Trophoblast cell (in vitro differentiated cells and primary cell): ENCODE results near the gene ASTN2.

Experiments used
- DNase-seq, 2 donors: peaks; one replicate each; pipeline ENCODE4 v3.0.0-alpha.2; 2016
- H2AFZ ChIP-seq: 2 replicates; pipeline ENCODE4 v1.6.1; 2013; ENCODE audit warnings: low read length, moderate library complexity, mild to moderate bottlenecking; ENCODE audit not compliant: insufficient read depth, poor library complexity
- H2AK5ac ChIP-seq: 2 replicates; pipeline ENCODE4 v1.6.1; 2013; ENCODE audit warnings: mild to moderate bottlenecking, low read length
- H2BK120ac ChIP-seq: 2 replicates; pipeline ENCODE4 v1.6.1; 2013; ENCODE audit warnings: low read length, mild to moderate bottlenecking, moderate library complexity; ENCODE audit not compliant: insufficient read depth, poor library complexity
- H2BK12ac ChIP-seq: 2 replicates; pipeline ENCODE4 v1.6.1; 2013; ENCODE audit warnings: mild to moderate bottlenecking, low read length, moderate library complexity
- H2BK5ac ChIP-seq: 2 replicates; pipeline ENCODE4 v1.6.1; 2013; ENCODE audit warnings: low read length, low read depth, moderate library complexity, mild to moderate bottlenecking; ENCODE audit not compliant: poor library complexity
- H3K14ac ChIP-seq: 2 replicates; pipeline ENCODE4 v1.6.1; 2013; ENCODE audit warnings: mild to moderate bottlenecking, low read length
- H3K18ac ChIP-seq: 2 replicates; pipeline ENCODE4 v1.6.1; 2013; ENCODE audit warnings: mild to moderate bottlenecking, low read length
- H3K23ac ChIP-seq: 2 replicates; pipeline ENCODE4 v1.6.1; 2013; ENCODE audit warnings: low read length
- H3K27ac ChIP-seq: 2 replicates; pipeline ENCODE4 v1.5.1; 2013; ENCODE audit warnings: low read depth, mild to moderate bottlenecking, inconsistent platforms, low read length, moderate library complexity
- H3K27me3 ChIP-seq: 2 replicates; pipeline ENCODE4 v1.6.1; 2013; ENCODE audit warnings: inconsistent platforms, mild to moderate bottlenecking, low read length, moderate library complexity; ENCODE audit not compliant: insufficient read depth
- H3K36me3 ChIP-seq, 2 experiments: 1 replicate in 1 of 2; 2 replicates in 1 of 2; pipeline ENCODE4 v1.6.1; 2013; ENCODE audit warnings: low read length in 2 of 2, mild to moderate bottlenecking in 2 of 2, moderate library complexity in 1 of 2; ENCODE audit not compliant: insufficient read depth in 2 of 2, control insufficient read depth in 1 of 2
- H3K4ac ChIP-seq: 2 replicates; pipeline ENCODE4 v1.6.1; 2013; ENCODE audit warnings: low read depth, mild to moderate bottlenecking, low read length, moderate library complexity
- H3K4me1 ChIP-seq, 2 experiments: 1 replicate in 1 of 2; 2 replicates in 1 of 2; pipeline ENCODE4 v1.6.1; 2013; ENCODE audit warnings: low read length in 2 of 2, mild to moderate bottlenecking in 2 of 2, moderate library complexity in 1 of 2; ENCODE audit not compliant: insufficient read depth in 2 of 2, control insufficient read depth in 1 of 2
- H3K4me2 ChIP-seq: 2 replicates; pipeline ENCODE4 v1.6.1; 2013; ENCODE audit warnings: inconsistent platforms, mild to moderate bottlenecking, low read length, moderate library complexity
- H3K4me3 ChIP-seq: 2 replicates; pipeline ENCODE4 v1.5.1; 2013; ENCODE audit warnings: mild to moderate bottlenecking, low read depth, low read length, inconsistent platforms
- H3K79me1 ChIP-seq: one replicate; pipeline ENCODE4 v1.6.1; 2013; ENCODE audit warnings: low read length
- H3K79me2 ChIP-seq: 2 replicates; pipeline ENCODE4 v1.6.1; 2013; ENCODE audit warnings: low read length, mild to moderate bottlenecking; ENCODE audit not compliant: control insufficient read depth, insufficient read depth, poor library complexity
- H3K9ac ChIP-seq: 2 replicates; pipeline ENCODE4 v1.6.1; 2013; ENCODE audit warnings: mild to moderate bottlenecking, low read length
- H3K9me3 ChIP-seq: 2 replicates; pipeline ENCODE4 v1.6.1; 2013; ENCODE audit warnings: low read depth, mild to moderate bottlenecking, control low read depth, inconsistent platforms, low read length; ENCODE audit not compliant: insufficient read depth
- H4K12ac ChIP-seq: 2 replicates; pipeline ENCODE4 v1.6.1; 2013; ENCODE audit warnings: low read depth, mild to moderate bottlenecking, low read length, moderate library complexity
- H4K8ac ChIP-seq: 2 replicates; pipeline ENCODE4 v1.6.1; 2013; ENCODE audit warnings: low read depth, mild to moderate bottlenecking, low read length, moderate library complexity
- H4K91ac ChIP-seq: one replicate; pipeline ENCODE4 v1.6.1; 2013; ENCODE audit warnings: low read depth, mild to moderate bottlenecking, low read length, moderate library complexity
- WGBS: extraction: QIAGEN DNeasy Blood & Tissue Kit; methylation state at CpG from one replicate; pipeline ENCODE4 v1.1.7; 2013; ENCODE audit warnings: missing lambda C conversion rate; ENCODE audit not compliant: insufficient read length, insufficient coverage; ENCODE audit errors: extremely low coverage; 5-methylcytosine and 5-hydroxymethylcytosine counted together

The ASTN2 gene

GRCh38 chr9:116904165-116904564 is 510.7 kb downstream of the ASTN2 start:
- H3K9me3 ChIP-seq, result peaks cover 3% of the 10 kb centered on the region
- H3K4me3 ChIP-seq, result no peak overlapping the region
- no peaks in the 10 kb centered on the region for H3K79me1 ChIP-seq
- H4K12ac ChIP-seq, result no peak overlapping the region
- H3K27me3 ChIP-seq, result no peaks in the 10 kb centered on the region
- H3K36me3 ChIP-seq, result peaks cover 0 to 1% of the 10 kb centered on the region in 2 experiments
- H2BK12ac ChIP-seq, result no peak overlapping the region
- H3K27ac ChIP-seq, result no peak overlapping the region
- H3K23ac ChIP-seq, result no peak overlapping the region
- H3K18ac ChIP-seq, result no peak overlapping the region
- peaks cover 0 to 4% of the 10 kb centered on the region in 2 experiments for H3K4me1 ChIP-seq
- H3K4me2 ChIP-seq, result no peak overlapping the region
- no peak overlapping the region for H3K4ac ChIP-seq
- no peaks in the 10 kb centered on the region for H3K79me2 ChIP-seq
- H4K91ac ChIP-seq, result no peak overlapping the region
- H2AFZ ChIP-seq, result no peak overlapping the region
- H3K14ac ChIP-seq, result no peak overlapping the region
- no peak overlapping the region for H3K9ac ChIP-seq
- H4K8ac ChIP-seq, result no peak overlapping the region
- no peak overlapping the region for H2AK5ac ChIP-seq
- no peak for DNase-seq
- H2BK120ac ChIP-seq, result no peak overlapping the region
- no peak overlapping the region for H2BK5ac ChIP-seq
- WGBS, result no CpG with 5 or more reads among the region's 3 CpGs

DNA sequence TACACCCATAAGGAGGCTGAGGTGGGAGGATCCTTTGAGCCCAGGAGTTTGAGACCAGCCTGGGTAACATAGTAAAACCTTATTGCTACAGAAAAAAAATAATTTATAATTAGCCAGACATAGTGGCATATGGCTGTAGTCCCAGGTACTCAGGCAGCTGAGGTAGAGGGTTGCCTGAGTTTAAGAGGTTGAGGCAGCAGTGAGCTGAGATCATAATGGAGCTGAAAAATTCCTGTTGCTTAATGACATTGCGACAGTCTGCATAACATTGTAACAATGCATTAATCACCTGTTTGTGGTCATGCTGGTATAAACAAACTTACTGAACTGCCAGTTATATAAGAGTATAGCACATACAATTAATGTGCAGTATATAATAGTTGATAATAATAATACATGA is 513.6 kb downstream of the ASTN2 start:
- no peaks in the 10 kb centered on the region for H3K79me2 ChIP-seq
- peaks cover 3% of the 10 kb centered on the region for H3K9me3 ChIP-seq
- no peak overlapping the region for H3K4ac ChIP-seq
- no peak overlapping the region for H3K14ac ChIP-seq
- no peak overlapping the region for H4K12ac ChIP-seq
- no peak overlapping the region for H3K18ac ChIP-seq
- no peak overlapping the region for H2BK5ac ChIP-seq
- H2BK12ac ChIP-seq, result no peak overlapping the region
- no peaks in the 10 kb centered on the region for H3K79me1 ChIP-seq
- no peak overlapping the region for H3K27ac ChIP-seq
- no peak overlapping the region for H4K91ac ChIP-seq
- no peak overlapping the region for H2AFZ ChIP-seq
- H3K4me1 ChIP-seq, result no peaks in the 10 kb centered on the region
- no peak overlapping the region for H2BK120ac ChIP-seq
- H2AK5ac ChIP-seq, result no peak overlapping the region
- no peak overlapping the region for H3K4me2 ChIP-seq
- H3K23ac ChIP-seq, result no peak overlapping the region
- DNase-seq, result peak; percentile 88 to 96
- H3K36me3 ChIP-seq, result peaks cover 0 to 1% of the 10 kb centered on the region in 2 experiments
- H4K8ac ChIP-seq, result no peak overlapping the region
- WGBS, result no CpG with 5 or more reads among the region's 1 CpG
- H3K9ac ChIP-seq, result no peak overlapping the region
- H3K27me3 ChIP-seq, result no peaks in the 10 kb centered on the region
- no peak overlapping the region for H3K4me3 ChIP-seq

DNA sequence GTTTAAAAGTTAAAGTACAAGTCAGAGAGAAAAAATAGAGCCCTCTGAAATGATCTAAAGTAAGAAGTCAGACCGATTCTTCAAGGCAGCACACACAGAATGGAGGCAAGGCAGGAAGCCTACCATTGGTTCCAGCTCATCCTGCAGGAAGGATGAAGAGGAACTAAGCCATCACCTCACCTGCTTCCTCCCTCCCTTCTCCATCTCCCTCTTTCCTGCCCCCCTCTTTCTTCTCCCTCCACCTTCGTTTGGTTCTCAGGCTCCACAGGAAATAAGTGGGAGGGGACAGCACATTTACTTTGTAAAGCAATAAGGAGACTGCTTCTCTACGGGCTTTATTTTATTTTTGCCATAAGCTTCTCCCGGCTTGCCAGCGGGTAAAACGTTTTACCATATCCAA is 514.3 kb downstream of the ASTN2 start:
- H3K36me3 ChIP-seq, result peaks cover 0 to 1% of the 10 kb centered on the region in 2 experiments
- no CpG with 5 or more reads among the region's 6 CpGs for WGBS
- no peak overlapping the region for H3K4me2 ChIP-seq
- no peak overlapping the region for H3K9ac ChIP-seq
- DNase-seq, result no peak
- no peak overlapping the region for H3K23ac ChIP-seq
- no peak overlapping the region for H3K18ac ChIP-seq
- no peak overlapping the region for H2AK5ac ChIP-seq
- no peak overlapping the region for H3K4me3 ChIP-seq
- peaks cover 3% of the 10 kb centered on the region for H3K9me3 ChIP-seq
- no peak overlapping the region for H4K8ac ChIP-seq
- H3K14ac ChIP-seq, result no peak overlapping the region
- H2BK120ac ChIP-seq, result no peak overlapping the region
- no peaks in the 10 kb centered on the region for H3K79me1 ChIP-seq
- no peaks in the 10 kb centered on the region for H3K27me3 ChIP-seq
- H3K4me1 ChIP-seq, result no peaks in the 10 kb centered on the region
- H2BK12ac ChIP-seq, result no peak overlapping the region
- H3K79me2 ChIP-seq, result no peaks in the 10 kb centered on the region
- H2AFZ ChIP-seq, result no peak overlapping the region
- no peak overlapping the region for H3K4ac ChIP-seq
- H2BK5ac ChIP-seq, result no peak overlapping the region
- H3K27ac ChIP-seq, result no peak overlapping the region
- H4K12ac ChIP-seq, result no peak overlapping the region
- no peak overlapping the region for H4K91ac ChIP-seq

DNA sequence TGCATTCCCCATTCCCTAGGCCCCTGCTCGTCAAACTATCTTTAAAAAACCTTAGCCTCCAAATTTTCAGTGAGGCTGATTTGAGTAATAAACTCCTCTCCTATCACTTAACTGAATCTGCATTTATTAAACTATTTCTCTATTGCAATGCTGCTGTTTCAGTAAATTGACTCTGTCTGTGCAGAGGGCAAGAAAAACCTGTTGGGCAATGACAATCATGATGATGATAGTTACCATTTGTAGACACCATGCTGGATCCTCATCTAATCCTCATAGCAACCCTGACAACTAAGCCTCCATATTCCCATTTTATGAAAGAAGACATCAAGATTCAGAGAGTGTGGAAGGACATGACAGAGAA is 514.9 kb downstream of the ASTN2 start:
- no CpG with 5 or more reads among the region's 1 CpG for WGBS
- Histone ChIP-seq H4K91ac (no peak overlapping the region), H3K4me2 (no peak overlapping the region), H3K23ac (no peak overlapping the region), H3K4me1 (no peaks in the 10 kb centered on the region), H3K79me1 (no peaks in the 10 kb centered on the region), H3K27me3 (no peaks in the 10 kb centered on the region), H4K12ac (no peak overlapping the region), H2AFZ (no peak overlapping the region), H3K14ac (no peak overlapping the region), H2BK120ac (no peak overlapping the region), H2AK5ac (no peak overlapping the region), H2BK5ac (no peak overlapping the region), H4K8ac (no peak overlapping the region), H3K36me3 (peaks cover 0 to 1% of the 10 kb centered on the region in 2 experiments), H3K79me2 (no peaks in the 10 kb centered on the region), H2BK12ac (no peak overlapping the region), H3K9ac (no peak overlapping the region), H3K18ac (no peak overlapping the region), H3K9me3 (peaks cover 3% of the 10 kb centered on the region), H3K27ac (peak overlapping the region; percentile 6), H3K4me3 (no peak overlapping the region), H3K4ac (no peak overlapping the region)
- DNase-seq, result peak in 1 of 2 donors; percentile 53
